ENCODE data around the gene NUP58.

DNA sequence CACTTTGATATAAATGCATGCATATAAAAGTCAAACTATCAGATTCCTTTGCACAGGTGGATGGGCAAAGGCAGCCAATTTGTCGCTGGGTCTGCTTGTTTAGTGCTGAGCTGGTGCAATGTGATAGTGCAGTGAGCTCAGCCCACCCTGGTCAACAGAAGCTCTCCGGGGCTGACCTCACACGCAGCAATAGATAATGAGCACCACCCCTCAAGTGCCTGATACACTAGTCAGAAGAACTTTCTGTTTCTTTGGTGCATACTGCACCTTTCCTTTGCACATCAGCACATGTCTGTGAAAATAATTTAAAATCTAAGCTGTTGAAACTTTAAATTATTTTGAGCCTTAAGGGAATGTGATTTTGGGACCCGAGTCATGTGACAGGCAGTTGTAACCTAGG is 90.5 kb downstream of the NUP58 start:
- TF ChIP-seq, protein P1, sequence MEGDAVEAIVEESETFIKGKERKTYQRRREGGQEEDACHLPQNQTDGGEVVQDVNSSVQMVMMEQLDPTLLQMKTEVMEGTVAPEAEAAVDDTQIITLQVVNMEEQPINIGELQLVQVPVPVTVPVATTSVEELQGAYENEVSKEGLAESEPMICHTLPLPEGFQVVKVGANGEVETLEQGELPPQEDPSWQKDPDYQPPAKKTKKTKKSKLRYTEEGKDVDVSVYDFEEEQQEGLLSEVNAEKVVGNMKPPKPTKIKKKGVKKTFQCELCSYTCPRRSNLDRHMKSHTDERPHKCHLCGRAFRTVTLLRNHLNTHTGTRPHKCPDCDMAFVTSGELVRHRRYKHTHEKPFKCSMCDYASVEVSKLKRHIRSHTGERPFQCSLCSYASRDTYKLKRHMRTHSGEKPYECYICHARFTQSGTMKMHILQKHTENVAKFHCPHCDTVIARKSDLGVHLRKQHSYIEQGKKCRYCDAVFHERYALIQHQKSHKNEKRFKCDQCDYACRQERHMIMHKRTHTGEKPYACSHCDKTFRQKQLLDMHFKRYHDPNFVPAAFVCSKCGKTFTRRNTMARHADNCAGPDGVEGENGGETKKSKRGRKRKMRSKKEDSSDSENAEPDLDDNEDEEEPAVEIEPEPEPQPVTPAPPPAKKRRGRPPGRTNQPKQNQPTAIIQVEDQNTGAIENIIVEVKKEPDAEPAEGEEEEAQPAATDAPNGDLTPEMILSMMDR (IDR thresholded peaks at IDR 0.05 in 2 of 3, conservative IDR thresholded peaks at IDR 0.05 in 1 of 3; ENCODE audit: control insufficient read depth in 2 of 3, extremely low read depth in 1 of 3, insufficient read depth in 1 of 3, low read depth in 3 of 3, low read length in 3 of 3): no peak
- TF ChIP-seq ELK1 (IDR thresholded peaks at IDR 0.05; ENCODE audit: low read depth, low read length): no peak
- no peak for TF ChIP-seq POLR2A (IDR thresholded peaks at IDR 0.05; ENCODE audit: low read depth, low read length)
- TF ChIP-seq GABPA (IDR thresholded peaks at IDR 0.05; ENCODE audit: low read depth): no peak

All from GM12878 (cell line).